MG63 (cell line): ENCODE data around the gene TLNRD1. TPM values are rescaled to one million over a fixed set of nuclear protein-coding genes. Genes with fewer than 3 reads are reported as not detected.

Experiments used
- DNase-seq: peaks from one replicate; pipeline ENCODE4 v3.0.0-alpha.2; 2020
- H3K27me3 ChIP-seq: fragments of 250-450 bp; sonication (Bioruptor Pico); 2 replicates; pipeline ENCODE4 v1.5.1; 2020; ENCODE audit warnings: mild to moderate bottlenecking, moderate library complexity
- H3K36me3 ChIP-seq: fragments of 250-450 bp; sonication (Bioruptor Pico); 2 replicates; pipeline ENCODE4 v1.5.1; 2020; ENCODE audit warnings: mild to moderate bottlenecking, moderate library complexity
- H3K4me3 ChIP-seq: fragments of 250-450 bp; sonication (Bioruptor Pico); 2 replicates; pipeline ENCODE4 v1.5.1; 2020; ENCODE audit warnings: mild to moderate bottlenecking, moderate library complexity
- H3K9me3 ChIP-seq: fragments of 250-450 bp; sonication (Bioruptor Pico); 2 replicates; pipeline ENCODE4 v1.5.1; 2020; ENCODE audit warnings: mild to moderate bottlenecking, moderate library complexity
- total RNA-seq: library from RNA; depleted of rRNA; stranded (reverse); fragments of >200 nt; shearing (Covaris generic); gene quantifications from 2 replicates; pipeline ENCODE4 v1.2.3, GENCODE V29; 2014; ENCODE audit warnings: low replicate concordance

Gene TLNRD1
- total RNA-seq, 1 experiment from 2014 or later: 13.9 TPM

DNA sequence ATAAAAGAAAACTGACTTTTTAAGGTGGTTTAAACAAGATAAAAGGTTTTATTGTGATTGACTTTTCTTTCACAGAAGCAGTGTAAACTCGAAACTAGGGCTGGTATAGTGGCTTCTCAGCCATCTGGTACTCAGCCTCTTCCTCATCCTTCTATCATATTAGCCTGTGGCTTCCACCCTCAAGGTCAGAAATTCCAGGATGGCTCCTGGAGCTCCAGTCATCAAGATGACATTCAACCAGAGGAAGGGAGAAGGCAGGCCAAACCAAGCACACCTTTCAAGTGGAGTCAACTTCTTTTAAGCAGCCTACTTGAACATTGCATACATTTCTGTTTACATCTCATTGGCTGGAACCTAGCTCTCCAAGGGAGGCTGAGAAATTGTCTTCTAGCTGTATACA, 9.8 kb upstream of the TLNRD1 start:
- H3K9me3 ChIP-seq: no peaks in the 10 kb centered on the region
- no peak for DNase-seq
- no peaks in the 10 kb centered on the region for H3K36me3 ChIP-seq
- no peak overlapping the region for H3K4me3 ChIP-seq
- H3K27me3 ChIP-seq: no peaks in the 10 kb centered on the region

DNA sequence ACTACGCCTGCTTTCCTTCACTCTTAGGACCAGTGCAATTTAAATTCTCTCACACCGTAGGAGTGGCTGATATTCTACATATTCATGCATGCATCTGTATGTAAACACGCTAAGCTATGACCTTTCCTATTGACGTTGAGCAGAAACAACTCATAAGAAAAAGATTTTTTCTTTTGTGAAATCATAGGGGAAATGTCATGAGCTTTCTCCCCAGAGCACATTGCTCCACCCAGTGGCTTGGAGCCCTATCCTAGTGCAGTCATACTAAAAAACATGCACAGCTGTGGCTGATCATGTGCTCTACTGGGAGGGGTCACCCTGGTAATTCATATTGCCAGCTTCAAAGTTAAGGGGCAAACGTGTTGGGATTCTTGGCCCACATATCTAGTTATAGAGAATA, 9.3 kb upstream of the TLNRD1 start:
- Histone ChIP-seq H3K9me3 (peaks cover 2% of the 10 kb centered on the region; the same call in 1 of the 2 replicates), H3K4me3 (no peak overlapping the region), H3K36me3 (no peaks in the 10 kb centered on the region), H3K27me3 (no peaks in the 10 kb centered on the region)
- peak; percentile 44 for DNase-seq

DNA sequence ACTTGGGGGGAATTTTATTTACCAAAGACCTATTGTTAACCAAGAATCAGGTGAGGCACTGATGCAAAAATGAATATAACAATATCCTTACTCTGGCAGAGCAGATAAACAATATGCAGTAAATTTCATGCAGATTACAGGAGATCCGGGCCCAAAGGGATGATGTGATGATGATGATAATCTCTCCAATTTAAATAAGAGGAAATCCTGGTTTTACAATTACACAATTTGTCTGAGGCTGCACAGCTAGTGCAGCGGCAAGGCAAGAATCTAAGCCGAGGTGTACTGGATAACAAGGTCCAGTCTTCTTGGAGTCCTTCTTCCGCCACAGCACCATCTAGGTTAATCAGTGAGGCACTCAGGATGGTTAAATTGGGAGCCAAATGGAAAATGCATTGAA, 8.7 kb upstream of the TLNRD1 start:
- peaks cover 4% of the 10 kb centered on the region; the same call in 1 of the 2 replicates for H3K9me3 ChIP-seq
- H3K4me3 ChIP-seq: no peak overlapping the region
- DNase-seq: no peak
- no peaks in the 10 kb centered on the region for H3K36me3 ChIP-seq
- H3K27me3 ChIP-seq: no peaks in the 10 kb centered on the region

DNA sequence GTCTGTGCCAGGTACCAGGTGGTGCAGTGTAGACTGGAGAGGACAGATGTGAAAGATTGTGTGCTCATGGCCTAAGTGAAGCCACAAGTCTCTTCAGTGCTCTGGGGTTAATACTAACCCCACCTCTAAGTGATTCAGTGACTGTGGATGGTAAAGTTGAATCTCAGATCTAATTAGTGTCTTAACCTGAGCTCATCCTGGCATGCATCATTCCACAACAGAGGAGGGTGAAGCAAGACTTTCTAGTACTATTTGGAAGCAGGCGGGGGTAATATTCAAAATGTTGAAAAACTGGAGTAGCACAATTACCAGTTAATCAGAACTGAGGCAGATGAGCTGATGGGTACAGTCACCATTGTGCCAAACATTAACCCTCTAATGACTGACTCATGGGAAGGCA, 8.3 kb upstream of the TLNRD1 start:
- no peak for DNase-seq

DNA sequence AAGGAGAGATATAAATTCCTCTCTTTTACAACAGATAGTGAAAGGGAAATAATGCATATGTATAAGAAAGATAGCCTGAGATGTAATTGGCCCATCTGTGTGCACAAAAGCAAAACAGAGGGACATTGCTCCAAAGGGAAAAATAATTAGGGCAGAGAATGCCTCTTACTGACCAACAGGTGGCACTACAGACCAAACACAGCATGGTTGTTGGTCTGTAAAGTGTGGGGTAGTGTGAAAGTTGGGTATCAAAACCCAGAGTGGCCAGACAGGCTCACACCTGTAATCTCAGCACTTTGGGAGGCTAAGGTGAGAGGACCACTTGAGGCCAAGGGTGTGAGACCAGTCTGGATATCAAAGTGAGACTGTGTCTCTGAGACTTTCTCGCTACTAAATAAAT, 4.5 kb upstream of the TLNRD1 start:
- no peak overlapping the region for H3K4me3 ChIP-seq
- no peaks in the 10 kb centered on the region for H3K27me3 ChIP-seq
- no peak for DNase-seq
- no peaks in the 10 kb centered on the region for H3K36me3 ChIP-seq
- H3K9me3 ChIP-seq: peaks cover 4% of the 10 kb centered on the region; the same call in 1 of the 2 replicates

More for the DNA sequence above, 8.3 kb upstream of the TLNRD1 start:
- no peak overlapping the region for H3K4me3 ChIP-seq
- H3K36me3 ChIP-seq: no peaks in the 10 kb centered on the region
- H3K27me3 ChIP-seq: no peaks in the 10 kb centered on the region
- H3K9me3 ChIP-seq: peaks cover 4% of the 10 kb centered on the region; the same call in 1 of the 2 replicates

DNA sequence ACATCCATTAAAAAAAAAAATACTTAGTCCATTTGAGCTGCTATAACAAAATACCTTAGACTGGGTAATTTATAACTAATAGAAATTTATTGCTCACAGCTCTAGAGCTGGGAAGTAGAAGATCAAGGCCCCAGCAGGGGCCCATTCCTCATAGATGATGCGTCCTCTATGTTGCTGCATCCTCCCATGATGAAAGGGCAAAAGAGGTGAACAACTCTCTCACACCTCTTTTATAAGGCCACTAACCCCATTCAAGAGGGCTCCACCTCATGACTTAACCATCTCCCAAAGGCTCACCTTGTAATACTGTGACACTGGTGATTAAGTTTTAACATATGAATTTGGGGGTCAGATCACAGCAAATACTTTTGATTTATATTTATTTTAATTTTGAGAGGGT, 3.0 kb upstream of the TLNRD1 start:
- peaks cover 3% of the 10 kb centered on the region for H3K36me3 ChIP-seq
- DNase-seq: peak; percentile 53
- H3K4me3 ChIP-seq: no peak overlapping the region
- H3K27me3 ChIP-seq: no peaks in the 10 kb centered on the region
- H3K9me3 ChIP-seq: peaks cover 4% of the 10 kb centered on the region; the same call in 1 of the 2 replicates

DNA sequence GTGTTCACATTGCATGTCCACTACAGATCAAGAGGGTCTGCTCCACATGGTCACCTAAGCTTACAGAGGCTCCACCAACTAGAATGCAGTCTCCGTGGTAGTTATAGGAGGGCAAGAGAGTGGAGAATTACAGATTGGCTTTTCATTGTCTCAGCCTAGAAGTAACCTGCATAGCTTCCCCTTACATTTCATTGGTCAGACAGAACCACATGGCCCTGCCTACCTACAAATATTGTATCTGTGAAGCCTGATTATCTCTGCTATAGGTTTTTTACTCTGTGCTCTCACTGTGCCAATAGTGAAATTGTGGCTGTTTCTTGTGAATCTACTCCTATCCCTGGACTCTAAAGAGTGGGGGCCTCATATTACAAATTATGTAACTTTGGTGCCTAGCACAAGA, 2.5 kb upstream of the TLNRD1 start:
- no peak for DNase-seq
- peaks cover 4% of the 10 kb centered on the region; the same call in 1 of the 2 replicates for H3K9me3 ChIP-seq

DNA sequence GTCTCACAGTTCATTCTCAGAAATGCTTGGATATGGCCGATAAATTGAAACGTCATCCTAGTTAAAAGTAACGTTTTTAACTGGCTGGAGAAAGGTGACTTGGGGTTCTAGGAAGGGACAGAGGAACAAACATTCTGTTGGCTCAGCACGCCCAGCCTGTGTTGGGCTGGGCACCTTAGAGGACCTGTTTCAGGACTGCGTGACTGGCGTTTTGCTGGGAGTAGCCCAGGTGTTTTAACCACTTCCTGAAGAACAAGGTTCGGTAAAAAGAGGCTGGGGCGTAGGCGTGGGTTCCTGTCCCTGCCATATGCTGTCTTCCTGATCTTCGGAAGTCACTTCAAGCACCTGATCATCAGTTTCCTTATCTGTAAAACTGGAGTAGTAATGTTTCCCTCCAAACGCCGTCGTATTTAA, 1.1 kb upstream of the TLNRD1 start:
- DNase-seq: no peak
- peaks cover 4% of the 10 kb centered on the region; the same call in 1 of the 2 replicates for H3K9me3 ChIP-seq
- H3K4me3 ChIP-seq: peak overlapping the region; percentile 76
- H3K36me3 ChIP-seq: peaks cover 19% of the 10 kb centered on the region
- H3K27me3 ChIP-seq: no peaks in the 10 kb centered on the region

More for the DNA sequence above, 2.5 kb upstream of the TLNRD1 start:
- peaks cover 7% of the 10 kb centered on the region for H3K36me3 ChIP-seq
- H3K4me3 ChIP-seq: no peak overlapping the region
- no peaks in the 10 kb centered on the region for H3K27me3 ChIP-seq

DNA sequence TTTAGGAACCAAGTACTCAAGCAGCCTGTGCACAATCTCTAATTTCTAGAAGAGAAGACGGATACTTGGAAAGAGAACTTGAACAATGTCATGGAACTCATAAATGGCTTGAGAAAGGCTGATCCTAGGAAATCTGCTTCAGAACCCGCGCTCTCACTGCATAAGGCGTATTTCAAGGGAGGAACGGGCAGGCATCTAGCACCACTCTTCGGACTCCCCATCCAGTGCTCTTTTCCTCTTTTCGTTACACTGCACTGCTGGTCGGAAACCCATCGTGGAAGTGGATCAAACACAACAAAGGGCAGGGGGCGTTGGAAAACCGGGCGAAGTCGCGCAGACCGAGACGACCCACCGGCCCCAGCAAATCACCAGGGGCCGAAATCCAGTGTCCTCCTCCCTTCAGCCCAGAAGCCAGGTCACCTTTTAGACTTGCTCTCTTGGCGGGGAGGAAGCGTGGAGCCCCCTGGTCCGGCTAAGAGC, 539 bp upstream of the TLNRD1 start:
- Histone ChIP-seq H3K36me3 (peaks cover 22% of the 10 kb centered on the region), H3K27me3 (no peaks in the 10 kb centered on the region), H3K9me3 (peaks cover 4% of the 10 kb centered on the region; the same call in 1 of the 2 replicates), H3K4me3 (peak overlapping the region; percentile 76)
- DNase-seq: no peak

DNA sequence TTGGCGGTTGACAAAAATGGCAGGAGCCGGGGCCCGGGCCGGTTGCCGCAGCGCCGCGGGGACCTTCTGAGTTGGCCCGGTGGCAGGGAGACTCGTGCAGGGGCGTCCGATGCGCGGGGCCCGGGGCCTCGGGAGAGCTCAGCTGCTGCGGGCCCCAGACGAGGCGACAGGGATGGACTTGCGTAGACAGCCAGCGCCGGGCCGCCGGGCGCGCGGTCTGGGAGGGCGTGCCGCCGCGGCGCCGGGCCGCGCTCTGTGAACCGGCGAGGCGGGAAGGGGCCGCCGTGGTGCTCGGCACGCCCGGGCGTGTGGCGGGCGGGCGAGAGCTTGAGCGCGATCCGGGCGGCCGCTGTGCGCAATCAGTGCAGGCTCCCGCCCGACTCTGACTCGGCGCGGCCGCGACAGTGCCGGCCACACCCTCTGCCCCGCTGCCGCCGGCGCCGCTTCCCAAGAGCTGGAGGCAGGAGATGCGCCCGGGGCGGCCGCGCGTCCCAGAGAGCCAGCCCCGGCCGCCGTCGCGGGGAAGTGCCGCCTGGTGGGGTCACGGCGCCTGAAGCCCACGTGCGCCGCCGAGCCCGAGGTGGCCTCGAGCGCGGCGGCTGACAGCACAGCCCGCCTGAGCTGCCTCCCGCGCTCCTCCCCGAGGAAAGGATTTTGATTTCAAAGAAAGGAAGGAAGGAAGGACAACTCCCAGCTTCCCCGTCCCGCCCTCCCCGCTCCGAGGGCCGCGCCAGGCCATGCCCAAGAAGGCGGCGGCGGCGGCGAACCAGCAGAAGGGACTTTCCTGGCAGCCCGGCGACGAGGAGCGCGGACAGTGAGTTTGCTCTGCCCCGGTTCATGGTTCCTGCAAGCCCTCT, 657 bp downstream of the TLNRD1 start:
- peak; percentile 67 for DNase-seq
- Histone ChIP-seq H3K9me3 (0 out of 2 replicates have a peak, but pooled peaks cover 2% of the 10 kb centered on the region), H3K36me3 (peaks cover 29% of the 10 kb centered on the region), H3K27me3 (no peaks in the 10 kb centered on the region), H3K4me3 (peak overlapping the region; percentile 76)

DNA sequence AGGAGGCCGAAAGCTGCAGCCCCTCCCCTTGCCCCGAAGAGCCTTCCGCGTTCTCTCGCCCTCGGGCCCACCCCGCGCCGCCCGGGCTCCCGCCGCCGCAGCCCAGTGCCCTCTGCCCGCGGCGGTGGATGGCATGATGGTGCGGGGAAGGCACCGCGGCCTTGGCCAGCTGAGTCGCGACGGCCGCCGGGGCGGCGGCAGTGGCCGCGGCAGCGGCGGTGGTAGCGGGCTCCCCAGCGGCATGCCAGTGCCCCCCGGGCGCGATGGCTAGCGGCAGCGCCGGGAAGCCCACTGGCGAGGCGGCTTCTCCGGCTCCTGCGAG, 1.2 kb downstream of the TLNRD1 start:
- DNase-seq: no peak
- peak overlapping the region; percentile 76 for H3K4me3 ChIP-seq
- H3K27me3 ChIP-seq: no peaks in the 10 kb centered on the region
- H3K9me3 ChIP-seq: no peaks in the 10 kb centered on the region
- H3K36me3 ChIP-seq: peaks cover 29% of the 10 kb centered on the region

DNA sequence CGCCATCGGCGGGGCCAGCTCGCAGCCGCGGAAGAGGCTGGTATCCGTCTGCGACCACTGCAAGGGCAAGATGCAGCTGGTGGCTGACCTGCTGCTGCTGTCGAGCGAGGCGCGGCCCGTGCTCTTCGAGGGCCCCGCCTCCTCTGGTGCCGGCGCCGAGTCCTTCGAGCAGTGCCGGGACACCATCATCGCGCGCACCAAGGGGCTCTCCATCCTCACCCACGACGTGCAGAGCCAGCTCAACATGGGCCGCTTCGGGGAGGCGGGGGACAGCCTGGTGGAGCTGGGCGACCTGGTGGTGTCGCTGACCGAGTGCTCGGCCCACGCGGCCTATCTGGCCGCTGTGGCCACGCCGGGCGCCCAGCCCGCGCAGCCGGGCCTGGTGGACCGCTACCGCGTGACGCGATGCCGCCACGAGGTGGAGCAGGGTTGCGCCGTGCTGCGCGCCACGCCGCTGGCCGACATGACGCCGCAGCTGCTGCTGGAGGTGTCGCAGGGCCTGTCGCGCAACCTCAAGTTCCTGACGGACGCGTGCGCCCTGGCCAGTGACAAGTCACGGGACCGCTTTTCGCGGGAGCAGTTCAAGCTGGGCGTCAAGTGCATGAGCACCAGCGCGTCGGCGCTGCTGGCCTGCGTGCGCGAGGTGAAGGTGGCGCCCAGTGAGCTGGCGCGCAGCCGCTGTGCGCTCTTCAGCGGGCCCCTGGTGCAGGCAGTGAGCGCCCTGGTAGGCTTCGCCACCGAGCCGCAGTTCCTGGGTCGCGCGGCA, 1.8 kb downstream of the TLNRD1 start:
- peak; percentile 45 for DNase-seq

DNA sequence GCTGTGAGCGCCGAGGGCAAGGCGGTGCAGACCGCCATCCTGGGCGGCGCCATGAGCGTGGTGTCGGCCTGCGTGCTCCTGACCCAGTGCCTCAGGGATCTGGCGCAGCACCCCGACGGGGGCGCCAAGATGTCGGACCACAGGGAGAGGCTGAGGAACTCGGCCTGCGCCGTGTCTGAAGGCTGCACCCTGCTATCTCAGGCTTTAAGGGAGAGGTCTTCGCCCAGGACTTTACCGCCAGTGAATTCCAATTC, 2.3 kb downstream of the TLNRD1 start:
- H3K4me3 ChIP-seq: peak overlapping the region; percentile 76; the same call in 1 of the 2 replicates

More for the DNA sequence above, 1.8 kb downstream of the TLNRD1 start:
- H3K36me3 ChIP-seq: peaks cover 29% of the 10 kb centered on the region
- no peaks in the 10 kb centered on the region for H3K9me3 ChIP-seq
- H3K27me3 ChIP-seq: no peaks in the 10 kb centered on the region
- peak overlapping the region; percentile 76 for H3K4me3 ChIP-seq

DNA sequence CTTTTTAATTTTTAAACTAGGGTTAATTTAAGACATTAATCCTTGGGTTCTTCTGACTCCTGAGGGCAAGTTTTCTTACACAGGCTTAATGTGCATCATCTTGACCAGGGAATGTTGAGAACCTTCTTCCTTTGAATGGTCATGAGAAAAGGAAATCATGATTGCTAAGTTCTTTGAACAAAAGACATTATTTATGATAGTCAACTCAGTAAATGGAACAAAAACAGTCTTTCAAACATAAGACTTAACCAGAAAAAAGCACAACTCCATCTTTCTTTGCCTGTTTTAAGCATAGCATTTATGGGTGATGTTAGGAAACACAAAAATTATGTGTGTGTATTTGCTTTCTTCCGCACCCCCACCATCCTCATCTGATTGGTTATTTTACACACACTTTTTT, 5.4 kb downstream of the TLNRD1 start:
- DNase-seq: no peak
- Histone ChIP-seq H3K36me3 (peaks cover 37% of the 10 kb centered on the region), H3K27me3 (no peaks in the 10 kb centered on the region), H3K4me3 (no peak overlapping the region), H3K9me3 (no peaks in the 10 kb centered on the region)

More for the DNA sequence above, 2.3 kb downstream of the TLNRD1 start:
- no peaks in the 10 kb centered on the region for H3K9me3 ChIP-seq
- H3K36me3 ChIP-seq: peaks cover 29% of the 10 kb centered on the region
- H3K27me3 ChIP-seq: no peaks in the 10 kb centered on the region
- no peak for DNase-seq

DNA sequence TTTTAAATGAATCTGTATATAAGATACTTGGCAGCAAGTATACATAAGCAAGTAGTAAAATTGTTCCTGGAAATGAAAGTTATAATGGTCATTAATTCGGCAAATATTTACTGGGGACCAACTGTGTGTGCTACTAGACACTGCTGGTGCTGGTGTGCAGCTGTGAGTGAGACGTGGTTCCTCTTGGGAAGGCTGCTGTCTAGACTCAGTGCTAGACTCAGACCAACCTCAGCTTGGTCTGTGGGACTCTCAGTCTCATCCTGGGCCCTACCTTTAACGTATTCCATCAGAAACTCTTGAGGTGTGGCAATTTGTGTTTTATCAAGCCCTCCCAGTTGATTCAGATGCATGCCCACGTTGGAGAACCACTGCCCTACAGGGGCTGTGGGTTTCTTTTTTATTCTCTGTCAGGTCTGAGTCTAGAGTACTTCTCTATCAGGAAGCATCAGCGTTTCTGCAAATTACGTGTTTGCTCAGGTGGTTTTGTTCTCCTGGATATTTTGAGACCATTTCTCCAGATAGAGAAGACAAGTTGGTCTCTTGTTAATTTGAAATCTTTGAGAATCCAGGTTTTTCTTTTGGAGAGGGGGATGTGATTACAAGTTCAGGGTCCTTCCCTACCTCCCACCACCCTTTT, 6.8 kb downstream of the TLNRD1 start:
- no peaks in the 10 kb centered on the region for H3K9me3 ChIP-seq
- H3K4me3 ChIP-seq: no peak overlapping the region
- peaks cover 34% of the 10 kb centered on the region for H3K36me3 ChIP-seq
- no peaks in the 10 kb centered on the region for H3K27me3 ChIP-seq
- DNase-seq: no peak

DNA sequence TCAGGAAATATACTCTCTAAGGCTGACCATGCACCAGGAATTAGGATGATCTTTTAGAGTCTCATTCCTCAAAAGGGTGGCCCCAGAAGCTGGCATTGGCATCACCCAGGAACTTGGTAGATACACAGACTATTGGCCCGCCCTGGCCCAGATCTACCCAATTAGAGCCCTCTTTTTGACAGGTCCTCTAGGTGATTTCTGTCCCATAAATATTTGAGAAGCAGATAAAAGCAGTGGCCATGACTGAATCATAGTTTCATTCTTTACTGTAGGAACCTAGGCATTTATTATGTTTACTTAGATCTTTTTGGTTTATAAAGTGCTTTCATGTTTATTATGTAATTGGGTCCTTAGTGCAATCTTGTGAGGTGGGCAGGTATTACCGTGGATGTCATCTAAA, 7.6 kb downstream of the TLNRD1 start:
- Histone ChIP-seq H3K9me3 (no peaks in the 10 kb centered on the region), H3K27me3 (no peaks in the 10 kb centered on the region), H3K4me3 (no peak overlapping the region), H3K36me3 (peaks cover 30% of the 10 kb centered on the region)
- DNase-seq: no peak

DNA sequence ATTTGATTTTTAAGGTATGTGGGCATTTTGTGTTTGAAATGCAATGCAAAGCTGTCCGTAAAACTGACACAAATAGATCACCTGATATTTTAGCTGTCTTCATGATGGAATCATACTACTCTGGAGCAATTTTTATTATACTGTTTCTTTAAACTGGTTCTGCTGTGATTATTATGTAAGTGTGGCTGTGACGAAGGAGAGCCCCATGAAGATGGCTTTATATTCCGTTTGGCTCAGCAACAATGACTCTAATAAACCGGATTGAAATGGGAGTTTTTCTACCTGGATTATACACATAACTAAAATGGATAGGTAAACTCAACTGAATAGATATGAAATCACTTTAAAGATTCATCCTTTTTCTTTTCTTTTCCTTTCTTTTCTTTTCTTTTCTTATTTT, 9.4 kb downstream of the TLNRD1 start:
- DNase-seq: no peak
- H3K9me3 ChIP-seq: no peaks in the 10 kb centered on the region
- no peaks in the 10 kb centered on the region for H3K27me3 ChIP-seq
- peaks cover 18% of the 10 kb centered on the region for H3K36me3 ChIP-seq
- H3K4me3 ChIP-seq: no peak overlapping the region
